H9 (cell line): Measurements from ENCODE around the gene CCND3. TPM values are rescaled to one million over a fixed set of nuclear protein-coding genes. Genes with fewer than 3 reads are reported as not detected.

Experiments used
- DNase-seq: peaks from one replicate; pipeline ENCODE4 v3.0.0-alpha.2; 2017
- H2AFZ ChIP-seq: one replicate; pipeline ENCODE4 v1.6.1; 2013; ENCODE audit warnings: mild to moderate bottlenecking, low read length, control low read depth, moderate library complexity
- H2AK5ac ChIP-seq: 2 replicates; pipeline ENCODE4 v1.6.1; 2013; ENCODE audit warnings: low read length, control low read depth, mixed read lengths; ENCODE audit not compliant: insufficient read length
- H2BK120ac ChIP-seq: one replicate; pipeline ENCODE4 v1.6.1; 2013; ENCODE audit warnings: low read depth, mild to moderate bottlenecking, low read length, control low read depth, inconsistent platforms; ENCODE audit not compliant: poor library complexity, severe bottlenecking
- H2BK12ac ChIP-seq: 2 replicates; pipeline ENCODE4 v1.6.1; 2013; ENCODE audit warnings: low read length, control low read depth, mixed read lengths, low read depth; ENCODE audit not compliant: insufficient read length
- H2BK15ac ChIP-seq: 2 replicates; pipeline ENCODE4 v1.6.1; 2013; ENCODE audit warnings: low read depth, low read length, control low read depth
- H2BK20ac ChIP-seq: one replicate; pipeline ENCODE4 v1.6.1; 2013; ENCODE audit warnings: low read depth, mild to moderate bottlenecking, low read length, control low read depth, inconsistent platforms; ENCODE audit not compliant: poor library complexity, severe bottlenecking
- H2BK5ac ChIP-seq: 2 replicates; pipeline ENCODE4 v1.6.1; 2013; ENCODE audit warnings: low read length, control low read depth, mixed read lengths; ENCODE audit not compliant: insufficient read length
- H3K14ac ChIP-seq: 2 replicates; pipeline ENCODE4 v1.6.1; 2013; ENCODE audit warnings: low read length, control low read depth; ENCODE audit not compliant: insufficient read depth
- H3K18ac ChIP-seq: 2 replicates; pipeline ENCODE4 v1.6.1; 2013; ENCODE audit warnings: low read depth, mild to moderate bottlenecking, mixed read lengths, low read length, control low read depth; ENCODE audit not compliant: insufficient read length
- H3K23ac ChIP-seq: 2 replicates; pipeline ENCODE4 v1.6.1; 2013; ENCODE audit warnings: low read length, control low read depth, mixed read lengths, low read depth; ENCODE audit not compliant: insufficient read length
- H3K23me2 ChIP-seq: 2 replicates; pipeline ENCODE4 v1.6.1; 2013; ENCODE audit warnings: low read depth, mild to moderate bottlenecking, mixed read lengths, low read length, control low read depth; ENCODE audit not compliant: insufficient read length, poor library complexity, severe bottlenecking
- H3K27ac ChIP-seq: 2 replicates; pipeline ENCODE4 v1.5.1; 2013; ENCODE audit warnings: low read length, control low read depth, mixed read lengths, low read depth; ENCODE audit not compliant: insufficient read length
- H3K27me3 ChIP-seq: 2 replicates; pipeline ENCODE4 v1.6.1; 2013; ENCODE audit warnings: low read length, control low read depth, inconsistent platforms; ENCODE audit not compliant: insufficient read depth
- H3K4ac ChIP-seq: 2 replicates; pipeline ENCODE4 v1.6.1; 2013; ENCODE audit warnings: low read depth, mild to moderate bottlenecking, control low read depth, inconsistent platforms, low read length, moderate library complexity
- H3K4me1 ChIP-seq: 2 replicates; pipeline ENCODE4 v1.6.1; 2013; ENCODE audit warnings: low read length, control low read depth, inconsistent platforms; ENCODE audit not compliant: insufficient read depth
- H3K4me2 ChIP-seq: 2 replicates; pipeline ENCODE4 v1.6.1; 2013; ENCODE audit warnings: low read length, control low read depth, mixed read lengths; ENCODE audit not compliant: insufficient read length, insufficient read depth
- H3K56ac ChIP-seq: 2 replicates; pipeline ENCODE4 v1.6.1; 2013; ENCODE audit warnings: low read depth, mild to moderate bottlenecking, mixed read lengths, low read length, control low read depth; ENCODE audit not compliant: insufficient read length
- H3K79me1 ChIP-seq: 2 replicates; pipeline ENCODE4 v1.6.1; 2013; ENCODE audit warnings: low read depth, mild to moderate bottlenecking, moderate library complexity, low read length, control low read depth, inconsistent platforms; ENCODE audit not compliant: insufficient read depth, poor library complexity, severe bottlenecking
- H3K79me2 ChIP-seq: 2 replicates; pipeline ENCODE4 v1.6.1; 2013; ENCODE audit warnings: low read length, control low read depth, inconsistent platforms; ENCODE audit not compliant: insufficient read depth
- H3K9ac ChIP-seq: 2 replicates; pipeline ENCODE4 v1.6.1; 2013; ENCODE audit warnings: low read length, control low read depth, mixed read lengths; ENCODE audit not compliant: insufficient read length; ENCODE audit errors: extremely low read depth
- H3K9me3 ChIP-seq: one replicate; pipeline ENCODE4 v1.6.1; 2013; ENCODE audit warnings: low read depth, low read length, inconsistent platforms; ENCODE audit not compliant: control insufficient read depth
- H3T11ph ChIP-seq: one replicate; pipeline ENCODE4 v1.6.1; 2013; ENCODE audit warnings: mild to moderate bottlenecking, low read length, control low read depth, inconsistent platforms
- H4K20me1 ChIP-seq: one replicate; pipeline ENCODE4 v1.6.1; 2013; ENCODE audit not compliant: control insufficient read depth, insufficient read length, insufficient read depth
- H4K5ac ChIP-seq: 2 replicates; pipeline ENCODE4 v1.6.1; 2013; ENCODE audit warnings: low read depth, mild to moderate bottlenecking, mixed read lengths, low read length, control low read depth; ENCODE audit not compliant: insufficient read length
- H4K8ac ChIP-seq: replicated peaks from 2 replicates; pipeline ENCODE4 v1.6.1; 2013; ENCODE audit warnings: low read length, control low read depth, mixed read lengths, low read depth; ENCODE audit not compliant: insufficient read length
- H4K91ac ChIP-seq: 2 replicates; pipeline ENCODE4 v1.6.1; 2013; ENCODE audit warnings: low read depth, mild to moderate bottlenecking, moderate library complexity, mixed read lengths, low read length, control low read depth; ENCODE audit not compliant: insufficient read length
- H3K27ac Mint-ChIP-seq, 3 experiments: 2 replicates in 2 of 3; 3 replicates in 1 of 3; pipeline ENCODE4 v1.8.0; 2020 to 2021; ENCODE audit warnings: mixed read lengths in 3 of 3, mild to moderate bottlenecking in 1 of 3, moderate library complexity in 1 of 3
- H3K27me3 Mint-ChIP-seq: 2 replicates; pipeline ENCODE4 v1.8.0; 2021; ENCODE audit warnings: low read depth, mild to moderate bottlenecking, moderate library complexity, mixed read lengths
- H3K36me3 Mint-ChIP-seq, 3 experiments: 2 replicates in 2 of 3; 3 replicates in 1 of 3; pipeline ENCODE4 v1.8.0; 2020 to 2021; ENCODE audit warnings: low read depth in 3 of 3, mixed read lengths in 3 of 3; ENCODE audit not compliant: insufficient read depth in 1 of 3
- H3K4me1 Mint-ChIP-seq, 2 experiments: 2 replicates each; pipeline ENCODE4 v1.8.0; 2020; ENCODE audit warnings: mixed read lengths in 2 of 2
- H3K4me3 Mint-ChIP-seq, 2 experiments: 2 replicates in 1 of 2; 3 replicates in 1 of 2; pipeline ENCODE4 v1.8.0; 2020 to 2021; ENCODE audit warnings: mild to moderate bottlenecking in 2 of 2, mixed read lengths in 2 of 2, moderate library complexity in 1 of 2
- H3K9me3 Mint-ChIP-seq, 2 experiments: 2 replicates in 1 of 2; 3 replicates in 1 of 2; pipeline ENCODE4 v1.8.0; 2020; ENCODE audit warnings: mild to moderate bottlenecking in 2 of 2, mixed read lengths in 2 of 2, moderate library complexity in 1 of 2
- WGBS: extraction: QIAGEN DNeasy Blood & Tissue Kit; methylation state at CpG from one replicate; pipeline ENCODE4 v1.1.7; 2013; ENCODE audit warnings: missing lambda C conversion rate, low lambda C conversion rate, mixed read lengths; ENCODE audit not compliant: insufficient read length; ENCODE audit errors: extremely low coverage; 5-methylcytosine and 5-hydroxymethylcytosine counted together
- total RNA-seq: library from RNA; stranded (reverse); gene quantifications from 2 replicates; pipeline ENCODE4 v1.2.1, GENCODE V29; 2021
- TF ChIP-seq, protein P1 (sequence below): fragments of 200-600 bp; sonication (generic); conservative IDR thresholded peaks from 3 replicates; pipeline ENCODE4 v1.8.0; 2021; ENCODE audit warnings: antibody characterized with exemption, mild to moderate bottlenecking

CCND3 gene
- total RNA-seq, 1 experiment from 2014 or later = 24.2 TPM

GRCh38 chr6:41900861-41901260 is 40.7 kb downstream of the CCND3 start:
- WGBS = no CpG with 5 or more reads among the region's 1 CpG

More at GRCh38 chr6:41900861-41901260, 40.7 kb downstream of the CCND3 start:
- Histone ChIP-seq H3T11ph (no peak overlapping the region), H4K5ac (no peak overlapping the region), H3K56ac (no peak overlapping the region), H3K9me3 (no peaks in the 10 kb centered on the region), H3K23me2 (peaks cover 4% of the 10 kb centered on the region), H3K79me1 (no peaks in the 10 kb centered on the region), H2BK120ac (no peak overlapping the region), H2BK20ac (no peak overlapping the region), H2AK5ac (no peak overlapping the region), H3K4me1 (peaks cover 2% of the 10 kb centered on the region; the same call in 1 of the 2 replicates), H2BK5ac (no peak overlapping the region), H3K79me2 (no peaks in the 10 kb centered on the region), H3K9ac (no peak overlapping the region), H4K20me1 (no peaks in the 10 kb centered on the region), H4K8ac (no peak overlapping the region), H2BK15ac (no peak overlapping the region), H3K23ac (no peak overlapping the region), H2BK12ac (no peak overlapping the region), H3K14ac (no peak overlapping the region), H2AFZ (no peak overlapping the region), H3K27ac (no peak overlapping the region), H3K18ac (no peak overlapping the region), H3K27me3 (no peaks in the 10 kb centered on the region), H4K91ac (no peak overlapping the region), H3K4ac (no peak overlapping the region), H3K4me2 (no peak overlapping the region)
- DNase-seq = no peak
- TF ChIP-seq, protein P1, sequence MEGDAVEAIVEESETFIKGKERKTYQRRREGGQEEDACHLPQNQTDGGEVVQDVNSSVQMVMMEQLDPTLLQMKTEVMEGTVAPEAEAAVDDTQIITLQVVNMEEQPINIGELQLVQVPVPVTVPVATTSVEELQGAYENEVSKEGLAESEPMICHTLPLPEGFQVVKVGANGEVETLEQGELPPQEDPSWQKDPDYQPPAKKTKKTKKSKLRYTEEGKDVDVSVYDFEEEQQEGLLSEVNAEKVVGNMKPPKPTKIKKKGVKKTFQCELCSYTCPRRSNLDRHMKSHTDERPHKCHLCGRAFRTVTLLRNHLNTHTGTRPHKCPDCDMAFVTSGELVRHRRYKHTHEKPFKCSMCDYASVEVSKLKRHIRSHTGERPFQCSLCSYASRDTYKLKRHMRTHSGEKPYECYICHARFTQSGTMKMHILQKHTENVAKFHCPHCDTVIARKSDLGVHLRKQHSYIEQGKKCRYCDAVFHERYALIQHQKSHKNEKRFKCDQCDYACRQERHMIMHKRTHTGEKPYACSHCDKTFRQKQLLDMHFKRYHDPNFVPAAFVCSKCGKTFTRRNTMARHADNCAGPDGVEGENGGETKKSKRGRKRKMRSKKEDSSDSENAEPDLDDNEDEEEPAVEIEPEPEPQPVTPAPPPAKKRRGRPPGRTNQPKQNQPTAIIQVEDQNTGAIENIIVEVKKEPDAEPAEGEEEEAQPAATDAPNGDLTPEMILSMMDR = no peak
- Mint-ChIP-seq H3K4me1 (peaks cover 9 to 10% of the 10 kb centered on the region in 2 experiments), H3K36me3 (peaks cover 2 to 28% (median 15%) of the 10 kb centered on the region in 3 experiments; a peak in 6 of 7 replicates), H3K4me3 (no peak overlapping the region), H3K27ac (no peak overlapping the region), H3K9me3 (no peaks in the 10 kb centered on the region), H3K27me3 (no peaks in the 10 kb centered on the region)
